G401.6 (cell line): Measurements from ENCODE around the gene IL20.
"Not testable (repeated sequence)": the region's sequence is repeated elsewhere in the genome, so short reads cannot be mapped to it uniquely, and the experiment has no call there.

Experiments
- FAIRE-seq: peaks from 2 replicates; lab custom pipeline; 2012; peaks lifted over from hg19 to GRCh38; lab: Jason Lieb, UNC

IL20 gene

DNA sequence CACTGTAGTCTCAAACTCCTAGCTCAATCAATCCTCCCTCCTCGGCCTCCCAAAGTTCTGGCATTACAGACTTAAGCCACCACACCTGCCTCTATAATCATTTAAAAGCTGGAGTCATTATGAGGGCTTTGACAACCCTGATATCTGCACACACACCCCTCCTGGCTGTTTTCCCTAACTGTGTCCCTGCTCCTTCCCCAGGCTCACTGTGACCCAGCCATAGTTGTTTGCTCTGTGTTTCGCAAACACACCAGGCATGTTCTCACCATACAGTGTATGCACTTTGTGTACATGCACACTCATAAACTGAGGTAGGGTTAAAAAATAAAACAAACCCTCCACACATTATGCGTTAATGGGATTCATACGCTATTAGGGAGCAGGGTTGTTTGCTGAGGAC is 21.8 kb upstream of the IL20 start:
- FAIRE-seq, result no peak

DNA sequence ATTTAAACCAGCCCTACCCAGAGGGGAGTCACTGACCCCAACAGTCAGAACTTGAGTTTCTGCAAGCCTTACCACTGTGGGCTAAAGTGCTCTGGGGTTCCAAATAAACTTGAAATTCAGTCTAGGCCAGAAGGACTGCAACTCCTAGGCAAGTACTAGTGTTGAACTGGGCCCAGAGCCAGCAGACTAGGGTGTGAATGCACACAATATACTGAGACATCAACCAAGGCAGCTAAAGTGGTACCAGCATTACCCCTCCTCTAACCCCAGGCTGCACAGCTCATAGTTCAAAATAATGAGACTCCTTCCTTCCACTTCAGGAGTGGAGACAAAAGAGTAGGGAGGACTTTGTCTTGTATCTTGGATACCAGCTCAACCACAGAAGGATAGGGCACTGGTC is 18.9 kb upstream of the IL20 start:
- no peak for FAIRE-seq

DNA sequence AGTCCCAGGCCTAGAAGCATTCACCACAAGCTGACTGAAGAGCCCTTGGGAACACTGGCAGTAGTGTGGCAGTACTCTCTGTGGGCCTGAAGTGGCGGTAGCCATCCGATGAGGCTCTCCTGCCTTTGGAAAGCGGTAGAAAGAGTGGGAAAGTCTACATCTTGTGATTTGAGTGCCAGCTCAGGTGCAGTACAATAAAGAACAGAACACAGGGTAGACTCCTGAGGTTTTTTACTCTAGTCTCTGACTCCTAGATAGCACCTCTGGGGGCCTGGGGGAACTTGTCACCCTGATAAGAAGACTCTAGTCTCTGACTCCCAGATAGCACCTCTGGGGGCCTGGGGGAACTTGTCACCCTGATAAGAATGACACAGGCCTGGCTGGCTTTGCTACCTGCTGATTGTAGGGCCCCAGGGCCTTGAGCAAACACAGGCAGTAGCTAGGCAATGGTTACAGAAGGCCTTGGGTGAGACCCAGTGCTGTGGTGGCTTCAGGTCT is 18.0 kb upstream of the IL20 start:
- no peak for FAIRE-seq

DNA sequence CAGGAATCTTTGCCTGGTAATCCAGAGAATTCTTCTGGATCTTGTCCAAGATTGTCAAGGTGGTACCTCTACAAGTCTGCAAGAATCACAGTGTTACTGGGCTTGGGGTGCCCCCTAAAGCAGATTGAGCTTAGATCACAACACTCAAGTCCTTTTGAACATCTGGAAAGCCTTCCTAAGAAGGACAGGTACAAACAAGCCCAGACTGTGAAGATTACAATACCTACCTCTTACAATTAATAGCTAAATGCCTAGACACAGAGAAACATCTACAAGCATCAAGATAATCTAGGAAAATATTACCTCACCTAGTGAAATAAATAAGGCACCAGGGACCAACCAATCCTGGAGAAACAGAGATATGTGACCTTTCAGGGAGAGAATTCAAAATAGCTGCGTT is 17.5 kb upstream of the IL20 start:
- no peak for FAIRE-seq

DNA sequence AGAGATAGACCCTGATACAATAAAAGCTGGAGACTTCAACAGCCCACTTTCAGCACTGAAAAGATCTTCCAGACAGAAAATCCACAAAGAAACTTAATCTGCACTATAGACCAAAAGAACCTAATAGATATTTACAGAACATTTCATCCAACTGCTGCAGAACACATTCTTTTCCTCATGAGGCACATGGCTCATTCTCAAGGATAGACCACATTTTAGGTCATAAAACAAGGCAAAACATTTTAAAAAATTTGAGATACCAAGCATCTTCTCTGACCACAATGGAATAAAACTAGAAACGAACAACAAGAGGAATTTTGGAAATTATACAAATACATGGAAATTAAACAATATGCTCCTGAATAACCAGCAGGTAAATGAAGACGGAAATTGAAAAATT is 15.0 kb upstream of the IL20 start:
- FAIRE-seq, result no peak

DNA sequence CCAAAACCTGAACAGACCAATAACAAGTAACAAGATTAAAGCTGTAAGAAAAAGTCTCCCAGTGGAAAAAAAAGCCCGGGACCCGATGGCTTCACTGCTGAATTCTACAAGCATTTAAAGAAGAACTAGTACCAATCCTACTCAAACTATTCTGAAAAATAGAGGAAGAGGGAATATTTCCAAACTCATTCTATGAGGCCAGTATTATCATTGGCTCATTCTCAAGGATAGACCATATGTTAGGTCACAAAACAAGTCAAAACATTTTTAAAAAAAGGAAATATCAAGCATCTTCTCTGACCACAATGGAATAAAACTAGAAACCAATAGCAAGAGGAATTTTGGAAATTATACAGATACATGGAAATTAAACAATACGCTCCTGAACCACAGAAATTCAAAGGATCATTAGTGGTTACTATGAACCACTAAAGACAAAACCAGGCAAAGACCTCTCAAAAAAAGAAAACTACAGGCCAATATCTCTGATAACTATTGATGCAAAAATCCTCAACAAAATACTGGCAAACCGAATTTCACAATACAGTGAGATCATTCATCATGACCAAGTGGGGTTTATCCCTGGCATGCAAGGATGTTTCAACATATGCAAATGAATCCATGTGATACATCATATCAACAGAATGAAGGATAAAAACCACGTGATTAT is 13.9 kb upstream of the IL20 start:
- no peak for FAIRE-seq

DNA sequence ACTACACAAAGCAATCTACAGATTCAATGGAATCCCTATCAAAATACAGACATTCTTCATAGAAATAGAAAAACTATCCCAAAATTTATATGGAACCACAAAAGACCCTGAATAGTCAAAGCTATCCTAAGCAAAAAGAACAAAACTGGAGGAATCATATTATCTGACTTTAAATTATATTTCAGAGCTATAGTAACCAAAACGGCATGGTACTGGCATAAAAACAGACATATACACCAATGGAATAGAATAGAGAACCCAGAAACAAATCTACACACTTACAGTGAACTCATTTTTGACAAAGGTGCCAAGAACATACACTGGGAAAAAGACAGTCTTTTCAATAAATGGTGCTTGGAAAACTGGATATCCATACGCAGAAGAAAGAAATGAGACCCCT is 12.8 kb upstream of the IL20 start:
- FAIRE-seq, result not testable (repeated sequence)

DNA sequence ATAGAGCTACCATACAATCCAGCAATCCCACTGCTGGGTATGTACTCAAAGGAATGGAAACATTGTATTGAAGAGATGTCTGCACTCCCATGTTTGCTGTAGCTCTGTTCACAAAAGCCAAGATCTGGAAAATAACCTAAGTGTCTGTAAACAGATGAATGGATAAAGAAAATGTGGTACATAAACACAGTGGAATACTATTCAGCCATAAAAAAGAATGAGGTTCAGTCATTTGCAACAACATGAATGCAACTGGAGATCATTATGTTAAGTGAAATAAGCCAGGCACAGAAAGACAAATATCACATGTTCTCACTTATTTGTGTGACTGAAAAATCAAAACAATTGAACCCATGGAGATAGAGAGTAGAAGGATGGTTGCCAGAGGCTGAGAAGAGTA is 11.7 kb upstream of the IL20 start:
- not testable (repeated sequence) for FAIRE-seq

DNA sequence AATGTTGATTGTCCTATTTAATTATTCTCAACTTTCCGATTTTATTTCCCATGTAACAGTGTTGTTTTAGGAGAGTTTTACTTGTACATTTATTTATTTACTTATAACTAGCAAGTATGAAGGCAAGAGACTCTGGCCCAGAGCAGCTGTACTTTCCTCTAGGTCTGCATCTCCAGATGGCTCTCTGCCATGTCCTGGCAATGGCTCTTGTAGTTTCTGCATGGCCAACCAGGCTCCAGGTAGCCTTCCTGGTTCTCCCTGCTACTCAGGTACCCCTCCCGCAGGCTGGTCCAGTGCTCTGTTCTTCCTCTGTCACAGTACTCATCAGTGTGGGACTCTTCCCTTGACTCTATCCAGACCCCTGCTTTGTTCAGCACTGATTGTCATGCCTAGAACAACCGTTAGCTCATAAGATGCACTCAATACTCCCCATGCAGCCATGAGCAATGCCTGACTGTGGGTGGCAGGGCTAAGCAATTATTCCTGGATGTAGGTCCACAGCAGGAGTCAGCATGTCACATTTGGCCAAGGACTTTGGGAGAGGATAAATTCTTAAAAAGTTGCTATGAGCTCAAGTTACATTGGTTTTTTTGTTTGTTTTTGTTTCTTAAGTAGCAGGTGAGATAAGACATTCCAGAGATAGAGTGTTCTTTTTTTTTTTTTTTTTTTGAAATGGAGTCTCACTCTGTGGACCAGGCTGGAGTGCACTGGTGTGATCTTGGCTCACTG is 10.9 kb upstream of the IL20 start:
- FAIRE-seq, result no peak

DNA sequence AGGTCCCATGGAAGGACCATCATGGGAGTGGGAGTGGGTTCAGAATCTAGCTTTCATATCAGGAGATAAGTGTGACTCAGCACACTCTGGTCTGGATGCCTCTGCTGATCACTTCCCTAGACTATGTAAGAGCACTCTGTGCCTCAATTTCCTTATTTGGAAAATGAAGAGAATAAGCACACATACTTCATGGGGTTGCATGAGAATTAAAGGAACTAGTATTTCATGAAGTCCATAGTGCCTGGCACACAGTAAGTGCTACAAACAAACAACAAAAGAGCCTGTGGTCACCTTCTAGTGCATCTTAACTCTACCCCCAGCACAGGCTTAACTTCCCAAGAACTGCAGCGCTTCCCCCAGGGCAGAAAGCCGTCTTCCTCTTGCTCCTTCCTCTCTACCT is 9.6 kb upstream of the IL20 start:
- FAIRE-seq, result no peak

DNA sequence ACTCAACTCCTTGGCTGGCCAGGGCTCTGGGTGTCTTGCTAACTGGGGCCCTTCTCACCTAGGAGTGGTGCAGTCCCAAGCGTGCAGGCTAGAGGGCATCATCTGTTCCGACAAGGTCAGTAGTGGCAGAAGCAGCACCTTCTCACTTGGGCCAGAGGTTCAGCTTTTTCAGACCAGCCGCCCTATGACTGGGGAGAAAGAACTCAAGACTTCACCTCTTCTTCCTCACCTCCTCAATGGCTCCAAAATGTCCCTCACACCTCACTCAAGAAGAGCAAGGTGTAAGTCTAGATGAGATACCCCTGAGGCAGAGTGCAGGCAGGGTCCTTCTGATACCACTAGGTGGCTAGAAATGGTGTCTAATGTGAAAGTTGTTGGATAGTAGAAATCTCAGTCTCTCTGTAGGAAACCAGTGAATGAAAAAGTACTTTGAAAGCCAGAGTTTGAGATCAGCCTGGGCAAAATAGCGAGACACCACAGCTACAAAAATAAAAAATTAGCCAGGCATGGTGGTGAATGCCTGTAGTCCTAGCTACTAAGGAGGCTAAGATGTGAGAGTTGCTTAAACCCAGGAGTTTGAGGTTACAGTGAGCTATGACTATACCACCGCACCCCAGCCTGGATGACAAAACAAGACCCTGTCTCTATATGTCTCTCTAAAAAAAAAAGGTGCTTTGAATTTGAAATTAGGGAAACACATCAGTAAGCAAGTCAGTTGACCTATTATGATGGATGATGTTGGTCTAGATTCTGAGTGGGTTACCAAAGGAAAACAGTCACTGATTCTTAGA is 8.6 kb upstream of the IL20 start:
- no peak for FAIRE-seq

DNA sequence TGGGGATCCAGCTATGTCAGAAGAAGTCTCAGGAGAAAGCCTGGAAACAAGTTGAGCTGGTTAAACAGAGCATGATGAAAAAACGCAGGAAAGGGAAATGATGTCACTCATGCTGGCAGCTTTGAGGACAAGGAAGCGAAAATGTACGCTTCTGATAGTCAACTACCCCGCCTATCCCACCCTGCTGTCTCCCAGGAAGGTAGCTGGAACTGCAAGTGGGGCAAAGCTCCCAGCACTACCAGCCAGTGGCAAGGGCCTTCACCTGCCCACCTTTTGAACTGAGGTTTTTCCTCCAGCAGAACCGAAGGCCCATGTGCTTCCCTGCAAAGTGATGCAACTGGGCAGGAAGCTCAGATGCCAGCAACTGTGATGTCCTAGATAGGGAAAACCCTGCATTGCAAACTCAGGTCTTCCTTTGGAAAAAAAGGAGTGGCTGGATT is 6.3 kb upstream of the IL20 start:
- no peak for FAIRE-seq

DNA sequence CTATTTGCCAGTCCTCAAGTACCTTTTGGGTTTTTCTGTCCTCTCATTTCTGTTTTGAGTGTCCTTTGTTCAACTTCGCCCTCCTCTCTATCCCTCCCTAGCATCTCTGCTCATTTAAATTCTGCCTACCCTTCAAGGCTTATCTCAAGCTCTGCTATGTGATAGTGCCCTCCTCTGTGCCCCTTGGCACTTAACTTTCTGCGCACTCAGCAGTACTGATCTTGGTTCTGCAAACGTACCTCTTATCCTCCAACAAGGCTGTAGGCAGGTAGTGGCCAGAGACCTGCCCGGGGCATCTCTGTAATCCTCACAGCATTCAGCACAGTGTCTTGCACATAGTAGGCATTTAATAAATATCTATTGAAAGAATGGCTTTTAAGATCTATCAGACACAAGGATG is 5.3 kb upstream of the IL20 start:
- FAIRE-seq, result no peak

DNA sequence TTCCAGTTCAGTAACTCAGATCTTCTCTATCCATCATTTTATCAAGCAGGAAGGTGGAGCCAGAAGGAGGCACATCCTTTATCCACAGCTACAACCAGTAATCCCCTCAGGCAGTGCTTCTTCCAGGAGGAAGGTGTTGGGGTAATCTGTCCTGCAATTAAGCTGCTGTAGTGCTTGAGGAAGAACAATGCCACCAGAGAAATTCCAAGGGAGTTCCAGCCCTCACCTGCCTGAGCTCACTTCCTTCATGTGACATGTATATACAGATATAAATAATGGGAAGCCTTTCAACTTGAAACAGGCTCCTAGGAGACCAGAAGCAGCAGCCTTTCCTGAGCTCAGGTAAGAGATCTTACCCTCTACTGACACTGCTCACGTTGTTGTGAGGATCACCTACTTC is 2.2 kb upstream of the IL20 start:
- no peak for FAIRE-seq

DNA sequence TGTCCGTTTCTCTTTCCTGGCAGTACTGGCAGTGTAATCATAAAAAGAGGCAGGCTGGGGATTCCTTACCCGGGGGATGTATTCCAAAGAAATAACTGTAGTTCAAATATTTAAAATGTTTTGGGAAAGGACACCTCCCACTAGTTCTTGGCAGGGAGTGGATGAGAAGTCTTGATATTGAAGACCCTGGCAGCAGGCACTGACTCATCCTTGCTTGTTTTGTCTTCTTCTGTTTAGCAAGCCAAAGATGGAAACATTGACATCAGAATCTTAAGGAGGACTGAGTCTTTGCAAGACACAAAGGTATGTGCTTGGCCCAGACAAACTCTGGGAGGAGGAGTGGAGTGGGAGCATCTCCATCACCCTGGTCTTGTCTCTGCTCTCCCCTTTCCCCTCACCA is 639 bp downstream of the IL20 start:
- no peak for FAIRE-seq

DNA sequence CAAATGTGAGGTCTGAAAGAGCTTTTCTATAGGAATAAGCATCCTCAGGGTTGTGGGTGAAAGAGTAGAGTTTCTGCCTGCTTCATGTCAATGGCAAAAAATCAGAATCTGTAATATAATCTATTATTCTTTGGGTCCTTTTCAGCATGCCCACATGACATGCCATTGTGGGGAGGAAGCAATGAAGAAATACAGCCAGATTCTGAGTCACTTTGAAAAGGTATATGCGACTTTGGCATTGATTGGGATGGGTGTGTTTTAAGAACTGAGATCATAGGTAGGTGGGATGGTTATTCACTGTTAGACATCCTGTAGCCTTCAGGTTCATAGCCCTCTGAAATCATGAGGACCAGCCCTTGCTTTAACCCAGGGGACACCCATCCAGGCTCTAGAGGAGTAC is 1.8 kb downstream of the IL20 start:
- FAIRE-seq, result no peak

DNA sequence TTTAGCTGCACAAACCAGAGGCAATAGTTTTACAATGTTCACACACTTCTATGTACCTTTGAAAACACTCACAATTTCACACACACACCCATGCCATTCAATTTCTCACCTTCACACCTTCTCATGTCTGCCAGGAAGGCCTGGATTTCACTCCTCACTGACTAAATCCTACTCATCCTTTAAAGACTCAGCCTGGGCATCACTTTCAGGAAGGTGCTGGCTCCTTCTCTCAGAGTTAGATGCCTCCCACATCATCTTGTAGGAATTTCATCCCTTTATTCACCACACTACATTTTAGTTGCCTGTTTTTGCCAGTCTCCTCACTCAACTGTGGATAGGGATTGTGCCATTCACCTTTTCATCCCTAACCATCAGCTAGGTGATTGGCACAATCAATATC is 2.3 kb downstream of the IL20 start:
- FAIRE-seq, result no peak

DNA sequence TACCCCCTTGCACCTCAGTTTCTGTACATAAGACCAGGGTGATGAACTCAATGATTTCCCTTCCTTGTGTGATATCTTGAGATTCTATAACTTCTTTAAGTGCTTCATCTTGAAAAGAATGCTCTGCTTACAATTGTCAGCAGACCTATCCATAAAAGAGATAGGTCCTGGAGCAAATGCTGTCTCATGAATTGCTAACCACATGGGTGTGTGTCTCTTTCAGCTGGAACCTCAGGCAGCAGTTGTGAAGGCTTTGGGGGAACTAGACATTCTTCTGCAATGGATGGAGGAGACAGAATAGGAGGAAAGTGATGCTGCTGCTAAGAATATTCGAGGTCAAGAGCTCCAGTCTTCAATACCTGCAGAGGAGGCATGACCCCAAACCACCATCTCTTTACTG is 2.8 kb downstream of the IL20 start:
- FAIRE-seq, result no peak

DNA sequence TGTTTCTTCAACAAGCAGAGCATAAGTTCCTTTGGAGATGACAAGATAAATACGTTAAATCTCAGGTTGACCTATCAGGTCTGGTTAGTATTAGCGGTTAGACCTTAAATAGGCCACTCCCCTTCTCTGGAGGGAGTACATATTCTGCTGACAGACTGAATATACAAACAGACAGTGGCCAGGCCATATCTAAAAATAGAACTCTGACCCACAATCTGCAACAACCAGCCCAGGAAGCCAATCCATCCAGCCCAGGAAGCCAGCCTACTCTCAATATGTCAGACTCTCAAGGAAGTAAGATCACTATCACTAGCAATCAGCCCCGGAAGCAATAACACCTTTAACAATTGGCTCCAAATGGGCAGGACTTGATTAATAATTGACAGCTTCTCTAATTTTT is 6.7 kb downstream of the IL20 start:
- no peak for FAIRE-seq

DNA sequence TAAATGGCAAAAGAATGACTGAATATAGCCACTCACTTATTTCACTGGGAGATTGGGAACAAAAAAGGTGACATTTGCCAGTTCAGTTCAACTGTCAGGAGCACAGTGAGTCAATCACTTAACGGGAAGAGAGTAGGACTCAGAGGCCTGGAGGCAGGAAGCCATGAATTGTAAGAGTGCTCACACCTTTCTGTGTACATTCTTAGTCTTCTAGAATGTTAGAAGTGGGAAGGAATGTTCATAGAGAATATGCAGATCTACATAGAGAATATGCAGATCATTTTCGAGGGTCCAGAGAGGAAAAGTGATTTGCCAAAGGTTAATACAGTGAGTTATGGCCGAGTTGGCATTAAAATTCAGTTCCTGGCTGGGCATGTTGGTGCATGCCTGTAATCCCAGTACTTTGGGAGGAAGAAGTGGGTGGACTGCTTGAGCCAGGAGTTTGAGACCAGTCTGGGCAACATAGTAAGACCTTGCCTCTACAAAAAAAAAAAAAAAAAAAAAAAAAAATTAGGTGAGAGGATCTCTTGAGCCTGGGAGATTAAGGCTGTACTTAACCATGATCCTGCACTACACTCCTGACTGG is 8.3 kb downstream of the IL20 start:
- no peak for FAIRE-seq

DNA sequence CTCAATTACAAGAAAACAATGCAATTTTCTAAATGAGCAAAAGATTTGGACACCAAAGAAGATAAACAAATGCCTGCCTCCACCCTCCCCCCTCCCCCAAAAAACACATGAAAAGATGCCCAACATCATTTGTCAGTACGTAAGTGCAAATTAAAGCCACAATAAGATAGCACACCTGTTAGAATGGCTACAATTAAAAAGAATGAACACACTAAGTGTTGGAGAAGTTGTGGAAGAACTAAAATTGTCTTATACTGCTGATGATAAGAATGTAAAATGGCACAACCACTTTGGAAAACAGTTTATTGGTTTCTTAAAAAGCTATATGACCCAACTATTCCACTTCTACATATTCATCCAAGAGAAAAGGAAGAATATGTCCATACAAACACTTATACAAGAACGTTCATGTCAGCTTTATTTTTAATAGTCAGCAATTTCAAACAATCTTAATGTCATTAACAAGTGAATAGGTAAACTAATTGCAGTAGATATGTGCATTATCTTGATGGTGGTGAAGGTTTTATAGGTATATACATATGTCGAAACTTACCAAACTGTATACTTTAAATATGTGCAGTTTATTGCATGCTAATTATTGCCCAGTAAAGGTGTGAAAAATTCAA is 10.4 kb downstream of the IL20 start:
- FAIRE-seq, result no peak

DNA sequence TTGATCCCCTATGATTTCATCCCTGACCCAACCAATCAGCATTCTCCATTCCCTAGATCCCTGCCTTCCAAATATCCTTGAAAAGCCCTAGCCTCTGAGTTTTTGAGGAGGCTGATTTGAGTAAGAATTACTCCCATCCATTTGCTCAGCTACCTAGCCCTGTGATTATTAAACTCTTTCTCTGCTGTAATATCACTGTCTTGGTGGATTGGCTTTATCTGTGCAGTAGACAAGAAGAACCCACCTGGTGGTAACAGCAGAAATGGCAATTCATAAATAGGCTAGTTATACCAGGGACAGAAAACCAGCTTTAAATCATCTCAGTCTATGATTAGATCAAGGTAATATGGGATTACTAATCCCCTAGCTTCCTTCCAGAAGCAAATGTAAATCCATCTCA is 13.0 kb downstream of the IL20 start:
- no peak for FAIRE-seq
